ENCODE data around the gene SMARCD1. TPM values are rescaled to one million over a fixed set of nuclear protein-coding genes. Genes with fewer than 3 reads are reported as not detected.

SMARCD1 gene
- total and polyA plus RNA-seq, 12 donors, result 22.9 to 65.0 (median 48.9) TPM

DNA sequence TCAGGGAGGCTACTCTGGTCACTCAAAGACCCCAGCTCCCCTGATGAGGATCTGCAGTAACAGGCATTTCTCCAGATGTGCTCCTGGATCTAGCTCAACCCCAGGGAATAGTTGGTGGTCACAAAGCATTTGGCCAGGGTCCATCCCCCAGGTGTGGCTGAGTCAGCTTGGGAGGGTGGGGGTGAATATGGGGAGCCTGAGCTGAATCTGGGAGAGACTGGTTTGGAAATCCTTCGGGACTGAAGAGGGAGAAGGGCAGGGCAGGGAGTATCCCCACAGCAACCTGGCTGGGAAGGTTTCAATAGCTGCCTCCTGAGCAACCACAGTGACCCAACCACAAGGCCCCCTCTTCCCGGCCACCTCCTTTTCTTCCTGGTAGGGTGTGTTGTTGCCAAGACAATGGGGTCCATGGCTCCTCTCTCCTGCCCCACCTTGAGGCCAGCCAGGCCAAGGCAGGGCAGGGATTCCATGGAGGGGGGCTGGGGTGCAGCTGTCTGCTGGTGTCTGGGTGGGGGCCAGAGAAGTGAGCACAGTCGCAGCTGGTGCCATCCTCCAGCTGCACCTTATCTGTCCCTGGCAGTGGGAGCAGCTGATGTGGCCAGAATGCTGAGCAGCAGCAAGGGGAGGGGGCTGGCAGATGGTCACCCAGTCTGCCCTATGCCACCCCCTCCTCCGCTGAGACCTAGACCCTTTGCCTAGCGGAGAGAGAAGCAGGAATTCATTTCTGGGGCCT, 22.2 kb upstream of the SMARCD1 start:
- Histone ChIP-seq H3K4me3 (no peak overlapping the region), H3K36me3 (replicated peaks in 1 of 2) (no peaks in the 10 kb centered on the region), H3K27me3 (no peaks in the 10 kb centered on the region), H3K9me3 (replicated peaks in 1 of 3) (no peaks in the 10 kb centered on the region), H3K4me1 (replicated peaks in 1 of 2) (peaks cover 0 to 2% of the 10 kb centered on the region in 2 donors), H3K27ac (no peak overlapping the region)
- 78 to 94% (median 84%) methylated on average over 4 to 5 of the region's 5 CpGs for WGBS, 4 donors
- no peak for TF ChIP-seq POLR2A (IDR thresholded peaks at IDR 0.05)
- TF ChIP-seq, protein P1, sequence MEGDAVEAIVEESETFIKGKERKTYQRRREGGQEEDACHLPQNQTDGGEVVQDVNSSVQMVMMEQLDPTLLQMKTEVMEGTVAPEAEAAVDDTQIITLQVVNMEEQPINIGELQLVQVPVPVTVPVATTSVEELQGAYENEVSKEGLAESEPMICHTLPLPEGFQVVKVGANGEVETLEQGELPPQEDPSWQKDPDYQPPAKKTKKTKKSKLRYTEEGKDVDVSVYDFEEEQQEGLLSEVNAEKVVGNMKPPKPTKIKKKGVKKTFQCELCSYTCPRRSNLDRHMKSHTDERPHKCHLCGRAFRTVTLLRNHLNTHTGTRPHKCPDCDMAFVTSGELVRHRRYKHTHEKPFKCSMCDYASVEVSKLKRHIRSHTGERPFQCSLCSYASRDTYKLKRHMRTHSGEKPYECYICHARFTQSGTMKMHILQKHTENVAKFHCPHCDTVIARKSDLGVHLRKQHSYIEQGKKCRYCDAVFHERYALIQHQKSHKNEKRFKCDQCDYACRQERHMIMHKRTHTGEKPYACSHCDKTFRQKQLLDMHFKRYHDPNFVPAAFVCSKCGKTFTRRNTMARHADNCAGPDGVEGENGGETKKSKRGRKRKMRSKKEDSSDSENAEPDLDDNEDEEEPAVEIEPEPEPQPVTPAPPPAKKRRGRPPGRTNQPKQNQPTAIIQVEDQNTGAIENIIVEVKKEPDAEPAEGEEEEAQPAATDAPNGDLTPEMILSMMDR (IDR thresholded peaks at IDR 0.05), result no peak
- intact Hi-C loops (cut with DNase I), result loop anchor here in 1 of 2 donors (5.0 kb wide), 1 partner anchor 91 kb away; the partner anchor contains the start of gene AQP6
- DNase-seq, result no peak

DNA sequence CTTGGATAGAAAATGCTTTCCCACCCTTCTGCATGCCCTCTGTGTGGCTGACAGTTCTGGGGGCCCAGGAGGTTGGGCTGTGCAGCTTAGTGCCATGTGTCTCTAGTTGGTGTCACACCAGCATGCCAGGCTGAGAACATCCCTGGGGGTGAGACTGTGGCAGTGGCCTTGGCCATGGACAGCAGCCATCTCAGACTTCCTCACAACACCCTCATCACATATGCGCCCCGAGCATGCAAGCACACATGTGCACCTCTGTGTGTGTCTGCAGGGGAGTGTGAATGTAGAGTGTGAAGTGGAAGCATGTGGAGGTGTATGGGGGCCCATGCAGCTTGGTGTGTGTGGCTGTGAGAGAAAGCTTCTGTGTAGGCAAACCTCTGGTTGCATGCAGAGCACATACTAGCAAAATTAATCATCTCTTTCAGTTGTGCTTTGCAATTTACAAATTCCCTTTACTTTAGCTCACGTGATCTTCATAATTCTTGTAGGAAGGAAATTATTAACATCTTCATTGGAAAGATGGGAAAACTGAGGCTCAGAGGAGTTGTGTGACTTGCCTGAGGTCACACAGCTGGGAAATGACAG, 19.3 kb upstream of the SMARCD1 start:
- no peaks in the 10 kb centered on the region for H3K9me3 ChIP-seq (replicated peaks in 1 of 3)
- no peak overlapping the region for H3K4me3 ChIP-seq
- no peak for DNase-seq
- H3K27me3 ChIP-seq, result no peaks in the 10 kb centered on the region
- H3K36me3 ChIP-seq (replicated peaks in 1 of 2), result no peaks in the 10 kb centered on the region
- TF ChIP-seq, protein P1 (IDR thresholded peaks at IDR 0.05), result no peak
- no peak for TF ChIP-seq POLR2A (IDR thresholded peaks at IDR 0.05)
- intact Hi-C loops (cut with DNase I), result no loop called here
- no peaks in the 10 kb centered on the region for H3K4me1 ChIP-seq (replicated peaks in 1 of 2)
- WGBS, 4 donors, result 68 to 95% (median 83%) methylated on average over 3 of the region's 3 CpGs
- H3K27ac ChIP-seq, result no peak overlapping the region

DNA sequence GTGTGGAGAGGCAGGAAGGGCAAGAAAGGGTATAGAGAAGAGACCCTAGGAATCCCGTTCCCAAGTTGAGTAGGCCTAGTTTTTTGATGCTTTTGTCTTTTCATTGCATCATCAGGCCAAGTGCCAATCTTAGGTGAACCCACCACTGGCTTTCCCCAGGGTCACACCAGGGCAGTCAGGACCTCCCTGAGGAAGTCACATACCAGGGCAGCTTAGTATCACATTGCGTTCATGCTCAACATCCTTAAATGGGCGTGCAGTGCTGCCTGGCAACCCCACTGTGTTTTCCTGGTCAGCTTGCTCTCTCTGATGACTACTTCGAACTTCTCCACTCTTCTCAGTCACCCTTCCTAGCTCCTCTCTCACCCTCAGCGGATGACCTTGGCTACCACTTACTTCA, 18.7 kb upstream of the SMARCD1 start:
- peak in 1 of 7 donors; percentile 60 for DNase-seq
- intact Hi-C loops (cut with DNase I), result no loop called here
- WGBS, 4 donors, result 54 to 76% (median 66%) methylated on average over 5 of the region's 5 CpGs
- no peaks in the 10 kb centered on the region for H3K4me1 ChIP-seq (replicated peaks in 1 of 2)
- no peaks in the 10 kb centered on the region for H3K36me3 ChIP-seq (replicated peaks in 1 of 2)
- no peaks in the 10 kb centered on the region for H3K9me3 ChIP-seq (replicated peaks in 1 of 3)
- H3K27me3 ChIP-seq, result no peaks in the 10 kb centered on the region
- TF ChIP-seq, protein P1 (IDR thresholded peaks at IDR 0.05), result no peak
- no peak for TF ChIP-seq POLR2A (IDR thresholded peaks at IDR 0.05)
- H3K27ac ChIP-seq, result peak overlapping the region in 1 of 5 donors; percentile 16
- no peak overlapping the region for H3K4me3 ChIP-seq

DNA sequence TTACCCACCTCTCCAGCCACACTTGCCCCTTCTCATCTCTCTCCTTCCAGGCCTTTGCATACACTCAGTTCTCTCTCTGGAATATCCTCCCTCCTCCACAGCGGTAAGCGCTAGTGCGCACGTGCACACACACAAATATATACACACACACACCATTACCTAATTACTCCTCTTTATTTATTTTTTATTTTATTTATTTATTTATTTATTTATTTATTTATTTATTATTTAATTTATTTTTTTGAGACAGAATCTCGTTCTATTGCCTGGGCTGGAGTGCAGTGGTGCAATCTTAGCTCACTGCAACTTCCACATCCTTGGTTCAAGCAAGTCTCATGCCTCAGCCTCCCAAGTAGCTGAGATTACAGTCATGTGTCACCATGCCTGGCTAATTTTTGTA, 16.1 kb upstream of the SMARCD1 start:
- no peak overlapping the region for H3K27ac ChIP-seq
- DNase-seq, result no peak
- no peaks in the 10 kb centered on the region for H3K4me1 ChIP-seq (replicated peaks in 1 of 2)
- no peak overlapping the region for H3K4me3 ChIP-seq
- intact Hi-C loops (cut with DNase I), result no loop called here
- 90 to 95% (median 92%) methylated on average over 5 of the region's 5 CpGs for WGBS, 4 donors
- no peaks in the 10 kb centered on the region for H3K36me3 ChIP-seq (replicated peaks in 1 of 2)
- H3K9me3 ChIP-seq (replicated peaks in 1 of 3), result no peaks in the 10 kb centered on the region
- TF ChIP-seq POLR2A (IDR thresholded peaks at IDR 0.05), result no peak
- TF ChIP-seq, protein P1 (IDR thresholded peaks at IDR 0.05), result no peak
- no peaks in the 10 kb centered on the region for H3K27me3 ChIP-seq

Data from adrenal gland (tissue), 12 donors.